CD4-positive, alpha-beta T cell treated with Interleukin-4 for 4 hours (primary cell): Measurements from ENCODE around the gene TM6SF1.
"Not testable (repeated sequence)": the region's sequence is repeated elsewhere in the genome, so short reads cannot be mapped to it uniquely, and the experiment has no call there.

Source experiments
- DNase-seq: peaks from one replicate; pipeline ENCODE4 v3.0.0-alpha.2; 2020

TM6SF1 gene

DNA sequence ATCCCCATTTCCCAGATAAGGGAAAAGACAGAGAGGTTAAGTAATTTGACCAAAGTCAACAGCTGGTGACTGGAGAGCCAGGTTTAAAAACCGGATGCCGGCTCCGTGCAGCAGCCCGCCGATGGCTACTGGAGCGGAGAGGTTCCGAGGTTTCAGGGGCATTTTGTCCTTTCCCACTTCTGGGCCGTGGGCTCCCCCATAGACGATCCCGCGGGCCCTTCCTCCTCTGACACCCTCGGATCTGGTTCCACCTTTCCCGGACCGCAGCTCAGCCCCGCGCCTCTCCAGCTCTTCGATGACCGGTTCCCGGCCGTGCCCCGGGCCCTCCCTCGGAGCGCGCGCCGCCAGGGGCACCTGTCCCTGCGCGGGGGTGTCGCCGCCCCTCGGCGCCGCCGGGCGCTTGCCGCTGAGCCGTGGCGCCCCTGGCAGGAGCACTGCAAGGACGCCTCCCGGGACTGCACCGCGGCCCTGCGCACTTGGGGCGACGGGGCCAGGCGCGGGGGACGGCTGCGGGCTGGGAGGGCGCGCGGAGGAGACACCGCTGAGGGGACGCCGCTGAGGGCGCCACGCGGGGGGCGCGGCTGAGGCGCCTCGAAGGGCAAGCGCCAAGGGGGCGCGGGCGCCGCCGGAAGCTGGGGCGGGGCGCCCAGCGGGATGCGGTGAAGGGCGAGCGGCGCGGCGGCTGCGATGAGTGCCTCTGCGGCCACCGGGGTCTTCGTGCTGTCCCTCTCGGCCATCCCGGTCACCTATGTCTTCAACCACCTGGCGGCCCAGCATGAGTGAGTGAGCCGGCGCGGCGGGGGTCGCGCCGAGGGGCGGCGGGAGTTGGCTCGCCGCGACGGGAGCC, at the start of gene TM6SF1:
Gene TM6SF1 (plus strand): TSS at position 652 of the 847 bp plus-strand sequence. CDS start 36 bp downstream, at position 688.
- DNase-seq, result no peak

DNA sequence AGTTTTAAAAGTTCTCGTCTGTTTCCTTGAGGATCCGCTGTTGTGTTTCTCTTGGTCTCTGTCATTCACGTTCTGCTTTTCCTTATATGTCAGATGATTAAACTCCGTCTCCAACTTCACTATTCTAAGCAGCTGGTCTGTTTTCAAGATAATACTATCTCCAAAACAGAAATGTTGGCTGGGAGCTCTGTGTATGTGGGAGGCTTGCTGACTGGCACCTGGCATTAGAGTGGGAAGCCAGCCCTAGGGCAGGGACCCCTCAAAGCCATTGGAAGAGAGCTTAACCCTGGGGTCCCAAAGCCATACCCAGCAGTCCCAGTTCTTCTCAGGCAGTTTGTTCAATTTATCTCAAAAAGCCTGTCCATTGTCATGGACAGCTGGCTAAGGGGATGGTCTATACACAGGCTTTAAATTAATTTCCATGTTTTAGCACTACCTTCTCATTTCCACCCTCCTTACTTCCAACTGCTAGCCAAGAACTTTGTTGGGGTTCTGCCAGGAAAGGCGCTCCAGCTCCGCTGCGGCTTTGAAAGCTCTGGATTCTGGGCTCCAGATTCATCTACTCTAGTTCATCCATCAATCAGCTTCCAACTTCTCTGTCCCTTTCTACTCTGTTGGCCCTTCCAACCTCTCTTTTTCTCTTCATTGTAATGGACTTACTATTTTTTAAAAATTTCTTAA, 49.6 kb upstream of the TM6SF1 start:
- DNase-seq, result no peak

DNA sequence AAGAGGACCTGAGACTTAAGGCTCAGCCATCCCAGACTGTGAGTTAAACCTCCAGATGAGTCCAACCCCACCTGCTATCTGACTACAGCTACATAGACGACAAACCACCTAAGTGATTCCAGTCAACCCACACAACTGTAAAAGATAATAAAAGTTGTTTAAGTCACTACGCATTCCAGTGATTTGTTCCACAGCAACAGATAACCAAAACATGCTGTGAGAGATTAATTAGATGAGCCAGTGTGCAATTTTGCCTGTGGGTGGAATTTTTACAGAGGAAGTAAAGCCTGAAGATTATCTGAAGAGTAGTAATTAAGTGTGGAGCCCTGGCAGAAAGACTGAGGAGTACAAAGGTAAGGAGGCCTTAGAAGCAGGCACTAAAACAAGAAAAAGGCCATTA, 45.8 kb upstream of the TM6SF1 start:
- no peak for DNase-seq

DNA sequence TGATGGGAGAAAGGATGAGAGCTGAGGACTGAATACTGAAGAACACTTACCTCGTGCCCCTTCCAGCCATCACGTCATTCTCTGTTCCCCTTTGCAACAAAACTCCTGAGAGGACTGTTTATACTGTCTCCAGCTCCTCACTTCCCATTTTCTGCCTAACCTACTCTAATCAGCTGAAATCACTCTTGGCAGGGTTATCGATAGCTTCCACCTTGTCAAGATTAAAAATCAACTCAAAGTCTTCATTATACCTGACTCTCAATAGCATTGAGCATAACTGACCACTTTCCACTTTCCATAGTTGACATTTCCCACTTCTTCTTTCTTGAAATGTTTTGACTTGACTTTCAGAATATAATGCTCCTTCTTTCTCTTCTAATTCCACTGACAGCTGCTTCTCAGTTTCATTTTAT, 44.7 kb upstream of the TM6SF1 start:
- no peak for DNase-seq

DNA sequence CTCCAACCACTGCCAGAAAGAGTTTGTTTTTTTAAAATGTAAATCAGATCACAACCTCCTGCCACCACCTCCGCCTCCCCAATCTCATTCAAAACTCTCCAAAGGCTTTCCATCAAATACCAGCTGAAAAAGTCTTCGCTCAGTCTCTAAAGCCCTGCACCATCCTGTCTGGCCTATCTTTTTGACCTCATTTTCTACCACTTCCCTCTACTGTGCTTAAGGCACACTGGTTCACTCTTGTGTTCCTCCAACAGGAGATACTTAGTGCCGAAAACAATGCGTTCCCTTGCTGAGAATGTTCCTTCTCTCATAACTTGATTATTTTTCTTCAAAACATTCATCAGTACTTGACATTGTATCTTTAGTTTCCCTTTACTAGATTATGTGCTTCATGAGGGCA, 43.9 kb upstream of the TM6SF1 start:
- no peak for DNase-seq

DNA sequence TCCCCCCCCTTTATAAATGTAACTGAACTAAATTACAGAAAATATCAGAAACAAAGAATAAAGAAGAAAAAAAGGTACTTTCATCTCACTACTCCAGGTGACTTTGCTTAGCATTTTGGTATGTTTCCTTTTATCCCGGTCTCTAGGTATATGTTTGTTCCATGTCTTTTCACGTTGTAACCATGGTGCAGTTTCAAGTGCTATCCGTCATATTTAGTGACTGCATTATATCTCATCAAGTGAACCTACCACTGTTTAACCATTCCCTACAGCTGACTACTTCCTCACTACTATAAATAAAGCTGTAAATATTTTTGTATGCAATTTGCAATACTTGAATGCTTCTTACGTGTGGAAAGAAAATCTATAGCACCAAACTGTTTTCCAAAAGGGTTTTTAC, 42.6 kb upstream of the TM6SF1 start:
- DNase-seq, result no peak

DNA sequence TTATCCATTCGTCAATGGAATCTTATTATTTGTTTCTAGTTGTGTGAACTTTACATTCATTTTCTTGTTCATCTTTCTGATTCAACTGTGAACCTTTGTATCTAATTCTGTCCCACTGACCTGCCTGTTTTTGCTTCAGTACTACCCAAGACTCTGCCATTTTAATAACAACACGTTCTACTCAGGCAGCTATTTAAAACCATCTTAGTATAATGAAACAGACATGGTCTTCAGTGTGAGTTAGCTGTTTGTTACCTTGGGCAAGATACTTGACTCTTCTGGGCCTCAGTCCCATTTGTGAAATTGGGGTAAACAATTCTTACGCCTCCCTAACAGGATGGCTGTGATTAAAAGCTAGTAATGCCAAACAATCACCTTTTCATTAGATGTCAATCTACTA, 42.0 kb upstream of the TM6SF1 start:
- DNase-seq, result no peak

DNA sequence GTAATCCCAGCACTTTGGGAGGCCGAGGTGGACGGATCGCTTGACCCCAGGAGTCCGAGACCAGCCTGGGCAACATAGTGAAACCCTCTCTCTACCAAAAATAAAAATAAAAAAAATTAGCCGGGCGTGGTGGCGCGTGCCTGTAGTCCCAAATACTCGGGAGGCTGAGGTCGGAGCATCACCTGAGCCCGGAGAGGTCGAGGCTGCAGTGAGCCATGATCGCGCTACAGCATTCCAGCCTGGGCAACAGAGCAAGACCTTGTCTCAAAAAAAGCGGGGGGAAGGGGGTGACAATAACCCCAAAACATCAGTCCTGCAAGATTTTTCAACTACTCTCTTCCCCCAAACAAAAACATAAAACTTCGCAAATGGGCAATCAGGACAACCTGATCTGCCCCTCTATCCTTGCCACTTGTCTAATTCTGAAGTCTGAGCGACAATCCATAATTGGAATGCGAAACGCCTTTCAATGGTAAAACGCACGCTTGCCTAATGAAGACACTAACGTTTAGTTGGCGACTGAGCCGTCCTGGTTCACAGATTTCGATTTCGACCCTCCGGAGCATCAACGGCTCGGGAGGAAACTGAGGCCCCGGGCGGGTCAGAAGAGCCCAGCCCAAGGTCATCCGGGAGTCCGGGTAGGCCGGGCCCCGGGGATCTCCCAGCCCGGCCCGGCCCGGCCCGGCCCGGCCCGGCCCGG, 41.3 kb upstream of the TM6SF1 start:
- DNase-seq, result no peak

DNA sequence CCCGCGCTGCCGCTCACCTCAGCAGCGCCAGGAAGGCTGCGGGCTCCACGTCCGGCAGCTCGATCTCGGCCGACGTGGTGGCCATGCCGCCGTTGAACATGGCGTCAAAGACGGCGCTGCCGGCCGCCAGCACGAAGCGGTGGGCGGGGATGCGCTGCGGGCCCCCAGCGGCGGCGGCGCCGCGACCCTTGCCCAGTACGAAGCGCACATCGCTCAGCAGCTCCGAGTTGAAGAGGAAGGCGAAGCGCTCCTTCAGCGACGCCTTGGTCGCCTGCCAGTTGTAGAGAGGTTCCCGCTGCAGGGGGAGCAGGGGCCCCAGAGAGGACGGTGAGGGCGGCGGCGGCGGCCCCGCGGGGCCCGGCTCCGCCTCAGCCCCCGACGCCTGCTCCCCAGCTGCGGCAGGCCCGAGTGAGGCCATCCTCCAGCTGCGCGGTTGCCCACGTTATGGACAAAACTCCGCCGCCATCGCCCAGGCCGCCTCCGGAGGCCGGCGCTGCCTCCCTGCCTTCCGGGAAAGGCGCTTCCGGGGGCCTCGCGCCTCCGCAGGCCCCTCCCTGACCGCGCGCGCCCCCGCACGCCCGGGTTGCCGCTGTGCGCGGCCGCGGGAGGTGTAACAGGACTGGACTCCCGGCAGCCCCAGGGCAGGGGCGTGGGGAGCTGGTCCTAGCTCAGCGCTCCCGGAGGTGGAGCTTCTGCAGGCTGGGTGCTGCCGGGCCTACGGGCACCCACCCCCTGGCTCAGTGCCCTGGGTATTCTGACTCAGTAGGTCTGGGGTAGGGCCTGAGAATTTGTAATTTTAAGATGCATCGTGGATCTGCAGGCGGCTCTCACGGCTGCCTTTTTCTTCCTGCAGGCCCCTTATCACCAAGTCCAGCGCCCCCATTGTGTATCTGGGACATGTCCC, 40.5 kb upstream of the TM6SF1 start, which contains the start of gene BTBD1:
Gene BTBD1 (minus strand): TSS at position 519 of the 904 bp plus-strand sequence. CDS start 101 bp downstream, at position 418.
- DNase-seq, result peak; percentile 85

DNA sequence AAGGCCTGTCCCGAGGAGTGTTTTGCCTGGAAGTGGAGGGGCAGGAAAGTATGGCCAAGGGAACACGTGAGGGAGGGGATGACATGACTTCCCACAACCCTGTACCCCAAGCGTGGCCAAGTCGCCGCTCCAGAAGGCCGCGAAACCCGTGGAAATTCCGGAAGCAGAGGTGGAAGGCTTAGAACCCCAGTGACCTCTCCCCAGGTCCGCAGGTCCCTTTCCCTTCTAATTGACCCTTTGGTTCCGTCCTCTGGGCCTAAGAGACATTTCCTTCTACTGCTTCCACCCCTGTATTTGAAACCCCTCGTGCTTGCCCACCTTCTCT, 39.8 kb upstream of the TM6SF1 start:
- no peak for DNase-seq

DNA sequence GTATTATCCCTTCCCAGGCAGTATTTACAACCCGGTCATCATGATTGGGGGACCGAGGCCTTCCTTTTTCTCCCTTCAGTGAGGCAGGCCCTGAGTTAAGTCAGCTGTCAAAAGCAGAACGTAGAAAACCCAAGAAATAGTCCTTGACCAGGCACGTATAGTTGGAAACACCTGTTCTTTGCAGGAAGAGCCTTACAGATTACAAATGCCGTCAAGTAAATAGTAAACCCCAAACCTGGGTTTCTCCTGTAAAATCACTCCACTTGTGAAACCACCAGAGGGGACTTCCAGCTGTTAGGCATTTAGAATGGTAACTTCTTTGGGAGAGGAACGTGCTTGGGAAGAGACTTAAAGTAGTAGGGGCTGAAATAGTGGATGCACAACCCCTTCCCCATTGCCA, 39.4 kb upstream of the TM6SF1 start:
- no peak for DNase-seq

DNA sequence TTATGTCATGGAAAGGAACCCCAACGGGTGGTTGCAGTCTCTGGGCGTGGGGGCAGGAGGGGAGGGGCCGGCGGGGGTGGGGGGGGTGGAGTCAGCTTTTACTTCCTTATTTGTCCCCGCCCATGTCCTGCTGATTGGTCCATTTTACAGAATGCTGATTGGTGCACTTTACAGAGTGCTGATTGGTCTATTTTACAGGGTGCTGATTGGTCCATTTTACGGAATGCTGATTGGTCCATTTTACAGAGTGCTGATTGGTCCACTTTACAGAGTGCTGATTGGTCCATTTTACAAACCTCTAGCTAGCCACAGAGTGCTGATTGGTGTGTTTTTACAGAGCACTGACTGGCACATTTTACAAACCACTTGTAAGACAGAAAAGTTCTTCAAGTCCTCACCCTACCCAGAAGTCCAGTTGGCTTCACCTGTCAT, 38.2 kb upstream of the TM6SF1 start:
- peak; percentile 72 for DNase-seq

DNA sequence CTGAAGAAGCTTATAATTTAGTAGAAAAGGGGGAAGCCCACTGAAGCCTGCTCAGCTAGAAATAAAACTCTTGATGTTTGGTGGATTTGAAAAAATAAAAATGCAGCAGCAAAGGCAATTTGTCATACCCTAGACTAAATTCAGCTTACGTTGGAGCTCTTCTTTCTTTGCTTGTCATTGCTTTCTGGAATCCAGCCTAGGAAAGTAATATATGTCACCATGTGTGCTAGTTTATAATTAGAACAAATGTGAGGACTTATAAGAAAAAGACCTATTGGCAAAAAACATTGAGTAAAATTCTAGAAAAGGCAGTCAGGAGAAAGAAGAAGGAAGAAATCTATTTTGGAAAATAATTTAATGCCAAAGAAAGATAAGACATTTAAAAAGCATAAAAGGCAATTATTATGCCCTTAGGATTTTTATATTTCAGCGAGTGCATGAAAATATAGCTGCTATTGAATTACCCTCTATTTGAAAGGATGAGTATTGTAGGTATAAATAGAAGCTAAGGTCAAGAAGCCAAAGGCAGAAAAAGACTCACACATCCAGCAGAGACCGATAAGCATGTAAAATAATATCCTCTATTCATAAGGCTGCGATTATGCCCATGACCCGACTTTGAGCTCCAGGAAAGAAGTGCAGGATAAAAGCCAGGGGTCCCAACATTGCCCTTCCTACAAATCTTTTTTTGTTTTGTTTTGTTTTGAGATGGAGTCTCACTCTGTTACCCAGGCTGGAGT, 29.8 kb upstream of the TM6SF1 start:
- DNase-seq, result no peak

DNA sequence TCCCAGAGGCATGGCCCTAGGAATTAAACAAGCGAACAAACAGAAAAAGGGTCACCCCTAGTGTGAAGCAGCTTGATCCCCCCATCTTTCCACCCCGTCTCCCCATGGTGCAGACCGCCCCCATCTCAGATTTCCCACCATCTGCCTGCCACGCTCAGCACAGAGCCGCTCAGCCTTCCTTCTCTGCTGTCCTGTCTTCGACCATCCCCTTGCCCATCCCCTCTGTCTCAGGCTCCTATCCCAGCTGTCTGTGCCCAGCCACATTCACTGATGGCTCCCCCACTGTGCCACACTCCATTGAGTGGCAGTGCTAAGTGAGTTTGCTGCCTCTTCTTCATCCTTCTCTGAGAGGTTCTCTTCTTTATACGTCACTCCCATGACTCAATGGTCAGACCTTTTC, 28.7 kb upstream of the TM6SF1 start:
- DNase-seq, result no peak

DNA sequence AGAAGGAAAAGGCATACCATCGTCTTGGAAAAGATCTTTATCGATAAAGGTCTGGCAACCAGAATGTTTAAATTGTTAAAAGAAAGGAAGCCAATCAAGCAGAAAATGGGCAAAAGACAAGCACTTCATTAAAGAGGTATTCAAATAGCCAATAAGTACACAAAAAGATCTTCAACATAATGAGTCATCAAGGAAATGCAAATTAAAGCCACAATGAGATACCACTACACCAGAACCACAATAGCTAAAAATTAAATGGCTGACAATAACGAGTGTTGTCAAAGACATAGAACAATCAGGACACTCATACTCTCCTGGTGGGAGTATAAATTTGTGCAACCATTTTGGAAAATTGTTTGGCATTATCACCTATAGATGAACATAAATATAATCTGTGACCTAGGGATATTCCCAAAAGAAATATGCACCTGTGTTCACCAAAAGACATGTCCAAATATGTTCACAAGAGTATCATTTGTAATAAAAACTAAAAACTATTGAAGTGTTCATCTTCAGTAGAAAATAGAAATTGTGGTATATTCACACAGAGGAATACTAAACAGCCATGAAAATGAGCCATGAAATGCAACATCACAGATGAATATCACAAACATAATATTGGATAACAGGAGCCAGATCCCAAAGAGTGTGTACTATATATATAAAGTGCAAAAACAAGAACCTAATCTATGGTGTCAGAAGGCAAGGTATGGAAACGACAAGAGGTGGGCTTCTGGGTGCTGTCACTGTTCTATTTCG, 26.0 kb upstream of the TM6SF1 start:
- DNase-seq, result no peak

DNA sequence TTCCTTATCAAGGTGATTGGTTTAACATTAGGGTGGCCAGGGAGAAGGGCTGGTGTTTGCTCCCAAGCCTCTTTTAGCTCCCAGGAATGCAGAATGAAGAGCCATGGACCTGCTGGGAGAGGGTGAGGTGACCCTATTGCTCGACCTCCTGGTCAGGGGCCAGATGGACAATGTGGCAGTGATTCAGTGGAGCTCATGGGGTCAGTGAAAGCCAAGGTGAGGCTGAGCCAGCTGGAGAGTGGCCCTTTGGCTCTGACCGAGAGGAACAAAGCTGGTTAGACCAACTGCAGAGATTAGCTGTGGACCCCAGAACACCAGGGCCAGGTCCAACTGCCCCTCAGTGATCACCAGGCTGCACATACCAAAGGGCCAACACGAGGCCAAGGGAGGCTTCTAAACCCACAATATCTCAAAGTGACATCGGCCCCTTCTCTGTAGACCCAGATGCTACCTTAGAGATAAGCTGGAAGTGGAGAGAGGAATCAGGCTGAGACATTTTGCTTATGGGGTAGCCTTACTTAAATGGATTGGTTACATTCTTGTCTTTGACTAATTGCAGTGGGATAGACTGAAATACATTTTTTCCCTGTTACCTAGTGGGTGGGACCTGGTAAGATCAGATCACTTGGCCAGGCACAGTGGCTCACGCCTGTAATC, 24.6 kb upstream of the TM6SF1 start:
- no peak for DNase-seq

DNA sequence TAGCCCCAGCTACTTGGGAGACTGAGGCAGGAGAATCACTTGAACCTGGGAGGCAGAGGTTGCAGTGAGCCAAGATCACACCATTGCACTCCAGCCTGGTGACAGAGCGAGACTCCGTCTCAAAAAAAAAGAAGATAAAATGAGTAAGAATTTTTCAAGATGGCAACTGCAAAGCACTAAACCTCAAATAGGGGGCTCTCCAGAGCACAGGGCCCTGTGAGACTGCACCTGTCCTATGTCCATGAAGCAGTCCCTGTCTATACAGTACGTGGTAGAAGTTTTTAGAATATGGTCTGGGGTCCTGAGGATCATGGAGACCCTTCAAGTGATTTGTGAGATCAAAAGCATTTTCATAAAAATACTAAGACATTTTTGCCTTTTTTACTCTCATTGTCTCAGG, 22.0 kb upstream of the TM6SF1 start:
- DNase-seq, result not testable (repeated sequence)

DNA sequence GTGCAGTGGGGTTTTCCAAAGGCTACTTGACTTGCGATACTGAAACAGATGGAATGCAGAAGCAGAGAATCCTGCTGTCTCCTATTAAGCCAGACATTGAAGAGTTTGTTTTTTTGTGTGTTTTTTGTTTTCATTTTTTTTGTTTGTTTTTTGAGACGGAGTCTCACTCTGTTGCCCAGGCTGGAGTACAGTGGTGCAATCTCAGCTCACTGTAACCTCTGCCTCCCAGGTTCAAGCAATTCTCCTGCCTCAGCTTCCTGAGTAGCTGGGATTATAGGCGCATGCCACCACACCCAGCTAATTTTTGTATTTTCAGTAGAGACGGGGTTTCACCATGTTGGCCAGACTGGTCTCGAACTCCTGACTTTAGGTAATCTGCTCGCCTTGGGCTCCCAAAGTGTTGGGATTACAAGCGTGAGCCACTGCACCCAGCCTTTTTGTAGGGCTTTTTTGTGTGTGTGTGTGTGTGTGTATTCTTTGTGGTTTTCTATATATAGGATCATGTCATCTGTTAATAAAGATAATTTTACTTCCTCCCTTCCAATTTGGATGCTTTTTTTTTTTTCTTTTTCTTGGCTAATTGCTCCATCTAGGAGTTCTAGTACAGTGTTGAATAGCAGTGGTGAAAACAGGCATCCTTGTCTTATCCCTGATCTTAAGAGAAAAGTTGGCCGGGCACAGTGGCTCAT, 21.4 kb upstream of the TM6SF1 start:
- DNase-seq, result not testable (repeated sequence)

DNA sequence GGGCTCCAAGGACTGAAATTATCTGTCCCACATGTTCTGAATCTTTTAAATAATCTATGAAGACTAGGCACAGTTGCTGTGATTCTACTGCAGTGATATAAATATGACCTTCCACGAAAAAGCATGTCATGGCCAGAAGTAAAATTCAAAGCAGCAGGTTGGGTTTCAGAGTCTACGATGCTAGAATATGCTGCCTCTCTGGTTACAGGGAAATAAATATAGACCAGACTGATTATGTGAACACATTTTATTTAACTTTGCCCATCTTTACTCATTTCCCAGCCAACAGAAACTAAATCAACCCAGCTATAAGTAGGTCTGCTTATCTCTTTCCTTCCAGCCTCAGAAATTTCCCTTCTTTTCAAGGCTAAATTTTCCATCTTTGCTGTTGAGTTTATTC, 19.9 kb upstream of the TM6SF1 start:
- no peak for DNase-seq

DNA sequence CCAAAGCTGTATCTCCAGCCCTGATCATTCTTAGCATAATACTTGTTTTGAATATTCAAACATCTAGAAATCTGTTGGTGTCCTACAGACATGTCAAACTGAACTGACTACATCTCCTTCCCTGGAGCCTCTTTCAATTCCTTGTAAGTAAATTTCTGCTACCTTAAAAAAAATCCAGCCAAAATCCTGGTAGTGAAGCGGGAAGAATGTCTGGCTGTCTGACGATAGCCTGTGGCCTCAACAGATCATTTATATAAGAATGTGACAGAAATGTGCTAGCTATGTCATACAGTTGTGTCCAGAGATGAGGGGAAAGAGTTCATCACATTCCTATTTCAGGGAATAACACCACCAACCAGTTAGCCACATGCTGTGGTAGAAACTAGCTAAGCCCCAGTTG, 18.6 kb upstream of the TM6SF1 start:
- no peak for DNase-seq
